GM23338 (cell line): ENCODE measurements around the gene FYB2.

Source experiments
- CREB1 ChIP-seq: fragments of 250-450 bp; sonication (Bioruptor Pico); IDR thresholded peaks from 2 replicates; pipeline ENCODE4 v1.5.0; 2020; ENCODE audit warnings: low read depth, mild to moderate bottlenecking, moderate library complexity
- EZH2 ChIP-seq: fragments of 200-600 bp; sonication (generic); IDR thresholded peaks from one replicate; pipeline ENCODE4 v1.8.0; 2017; ENCODE audit warnings: antibody characterized with exemption, mild to moderate bottlenecking, low read depth; ENCODE audit not compliant: unreplicated experiment
- EZH2phosphoT487 ChIP-seq: fragments of 200-600 bp; sonication (generic); IDR thresholded peaks from one replicate; pipeline ENCODE4 v1.8.1; 2018; ENCODE audit warnings: antibody characterized with exemption; ENCODE audit not compliant: unreplicated experiment
- JUNB ChIP-seq: IDR thresholded peaks from one replicate; pipeline ENCODE4 v1.6.1; 2016; ENCODE audit warnings: antibody characterized with exemption; ENCODE audit not compliant: unreplicated experiment
- POLR2AphosphoS5 ChIP-seq: IDR thresholded peaks from 2 replicates; pipeline ENCODE4 v1.6.1; 2016; ENCODE audit warnings: antibody characterized with exemption, low read depth
- STAT1 ChIP-seq: IDR thresholded peaks from one replicate; pipeline ENCODE4 v1.6.1; 2016; ENCODE audit warnings: antibody characterized with exemption; ENCODE audit not compliant: unreplicated experiment
- ZNF114 ChIP-seq: fragments of 250-450 bp; sonication (Bioruptor Pico); IDR thresholded peaks from 2 replicates; pipeline ENCODE4 v1.5.0; 2020; ENCODE audit warnings: mild to moderate bottlenecking, moderate library complexity
- ZNF331 ChIP-seq: fragments of 250-450 bp; sonication (Bioruptor Pico); IDR thresholded peaks from 2 replicates; pipeline ENCODE4 v1.5.0; 2020; ENCODE audit warnings: low read depth, mild to moderate bottlenecking, moderate library complexity
- TF ChIP-seq, protein P1 (sequence below), 2 experiments: fragments of 200-600 bp in 1 of 2; sonication (generic) in 1 of 2; conservative IDR thresholded peaks; 2 replicates each; pipeline versions ENCODE4 v1.5.1 to v1.6.1; 2016 to 2017; ENCODE audit warnings: antibody characterized with exemption in 2 of 2, low read depth in 2 of 2, mild to moderate bottlenecking in 2 of 2, moderate library complexity in 1 of 2
- TF ChIP-seq, protein P2 (sequence below): IDR thresholded peaks from one replicate; pipeline ENCODE4 v1.6.1; 2018; ENCODE audit warnings: antibody characterized with exemption; ENCODE audit not compliant: unreplicated experiment
- TF ChIP-seq, protein P3 (sequence below): IDR thresholded peaks from 2 replicates; pipeline ENCODE4 v1.6.1; 2016; ENCODE audit warnings: antibody characterized with exemption

DNA sequence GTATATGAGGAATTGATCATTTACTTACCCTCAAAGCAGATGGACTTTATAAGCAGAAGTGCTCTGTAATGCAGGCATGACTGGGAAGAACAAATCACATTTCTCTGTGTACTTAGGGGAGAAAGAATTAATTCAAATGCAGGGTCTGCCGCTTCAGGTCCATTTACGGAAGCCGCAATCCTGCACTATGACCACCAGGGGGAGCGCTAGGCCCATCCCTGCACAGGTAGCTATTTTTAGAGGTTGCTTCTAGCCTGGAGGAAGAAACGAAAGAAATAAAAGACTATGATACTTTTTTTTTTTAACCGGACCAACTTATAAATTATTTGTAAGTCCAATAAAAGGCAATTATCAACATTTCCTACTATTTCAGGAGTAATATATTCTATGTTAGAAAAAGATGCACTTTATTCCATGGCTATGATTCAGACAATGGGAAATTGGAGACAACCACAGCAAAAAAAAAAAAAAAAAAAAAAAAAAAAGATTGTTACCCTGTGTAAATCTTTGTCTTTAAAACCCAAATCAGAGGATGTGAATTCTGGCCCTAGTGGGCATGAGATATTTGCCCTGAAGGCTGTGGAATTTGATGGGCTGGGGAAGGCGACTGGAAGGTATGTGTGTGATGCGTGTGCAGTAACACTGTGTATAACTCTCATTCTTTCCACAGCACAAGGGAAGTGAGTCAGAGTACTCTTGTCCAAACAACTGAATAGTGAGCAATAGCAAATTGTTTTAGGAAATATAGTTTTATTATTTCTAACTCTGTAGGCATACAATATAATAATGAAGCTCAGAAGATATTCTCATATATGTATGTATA is 12.9 kb upstream of the FYB2 start:
- TF ChIP-seq, protein P1, sequence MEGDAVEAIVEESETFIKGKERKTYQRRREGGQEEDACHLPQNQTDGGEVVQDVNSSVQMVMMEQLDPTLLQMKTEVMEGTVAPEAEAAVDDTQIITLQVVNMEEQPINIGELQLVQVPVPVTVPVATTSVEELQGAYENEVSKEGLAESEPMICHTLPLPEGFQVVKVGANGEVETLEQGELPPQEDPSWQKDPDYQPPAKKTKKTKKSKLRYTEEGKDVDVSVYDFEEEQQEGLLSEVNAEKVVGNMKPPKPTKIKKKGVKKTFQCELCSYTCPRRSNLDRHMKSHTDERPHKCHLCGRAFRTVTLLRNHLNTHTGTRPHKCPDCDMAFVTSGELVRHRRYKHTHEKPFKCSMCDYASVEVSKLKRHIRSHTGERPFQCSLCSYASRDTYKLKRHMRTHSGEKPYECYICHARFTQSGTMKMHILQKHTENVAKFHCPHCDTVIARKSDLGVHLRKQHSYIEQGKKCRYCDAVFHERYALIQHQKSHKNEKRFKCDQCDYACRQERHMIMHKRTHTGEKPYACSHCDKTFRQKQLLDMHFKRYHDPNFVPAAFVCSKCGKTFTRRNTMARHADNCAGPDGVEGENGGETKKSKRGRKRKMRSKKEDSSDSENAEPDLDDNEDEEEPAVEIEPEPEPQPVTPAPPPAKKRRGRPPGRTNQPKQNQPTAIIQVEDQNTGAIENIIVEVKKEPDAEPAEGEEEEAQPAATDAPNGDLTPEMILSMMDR (conservative IDR thresholded peaks at IDR 0.05; ENCODE audit: low read depth in 2 of 2): peak; percentile 95 to 98
- TF ChIP-seq, protein P2, sequence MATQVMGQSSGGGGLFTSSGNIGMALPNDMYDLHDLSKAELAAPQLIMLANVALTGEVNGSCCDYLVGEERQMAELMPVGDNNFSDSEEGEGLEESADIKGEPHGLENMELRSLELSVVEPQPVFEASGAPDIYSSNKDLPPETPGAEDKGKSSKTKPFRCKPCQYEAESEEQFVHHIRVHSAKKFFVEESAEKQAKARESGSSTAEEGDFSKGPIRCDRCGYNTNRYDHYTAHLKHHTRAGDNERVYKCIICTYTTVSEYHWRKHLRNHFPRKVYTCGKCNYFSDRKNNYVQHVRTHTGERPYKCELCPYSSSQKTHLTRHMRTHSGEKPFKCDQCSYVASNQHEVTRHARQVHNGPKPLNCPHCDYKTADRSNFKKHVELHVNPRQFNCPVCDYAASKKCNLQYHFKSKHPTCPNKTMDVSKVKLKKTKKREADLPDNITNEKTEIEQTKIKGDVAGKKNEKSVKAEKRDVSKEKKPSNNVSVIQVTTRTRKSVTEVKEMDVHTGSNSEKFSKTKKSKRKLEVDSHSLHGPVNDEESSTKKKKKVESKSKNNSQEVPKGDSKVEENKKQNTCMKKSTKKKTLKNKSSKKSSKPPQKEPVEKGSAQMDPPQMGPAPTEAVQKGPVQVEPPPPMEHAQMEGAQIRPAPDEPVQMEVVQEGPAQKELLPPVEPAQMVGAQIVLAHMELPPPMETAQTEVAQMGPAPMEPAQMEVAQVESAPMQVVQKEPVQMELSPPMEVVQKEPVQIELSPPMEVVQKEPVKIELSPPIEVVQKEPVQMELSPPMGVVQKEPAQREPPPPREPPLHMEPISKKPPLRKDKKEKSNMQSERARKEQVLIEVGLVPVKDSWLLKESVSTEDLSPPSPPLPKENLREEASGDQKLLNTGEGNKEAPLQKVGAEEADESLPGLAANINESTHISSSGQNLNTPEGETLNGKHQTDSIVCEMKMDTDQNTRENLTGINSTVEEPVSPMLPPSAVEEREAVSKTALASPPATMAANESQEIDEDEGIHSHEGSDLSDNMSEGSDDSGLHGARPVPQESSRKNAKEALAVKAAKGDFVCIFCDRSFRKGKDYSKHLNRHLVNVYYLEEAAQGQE: no peak
- TF ChIP-seq JUNB: no peak
- TF ChIP-seq EZH2: no peak
- no peak for TF ChIP-seq POLR2AphosphoS5
- TF ChIP-seq, protein P3, sequence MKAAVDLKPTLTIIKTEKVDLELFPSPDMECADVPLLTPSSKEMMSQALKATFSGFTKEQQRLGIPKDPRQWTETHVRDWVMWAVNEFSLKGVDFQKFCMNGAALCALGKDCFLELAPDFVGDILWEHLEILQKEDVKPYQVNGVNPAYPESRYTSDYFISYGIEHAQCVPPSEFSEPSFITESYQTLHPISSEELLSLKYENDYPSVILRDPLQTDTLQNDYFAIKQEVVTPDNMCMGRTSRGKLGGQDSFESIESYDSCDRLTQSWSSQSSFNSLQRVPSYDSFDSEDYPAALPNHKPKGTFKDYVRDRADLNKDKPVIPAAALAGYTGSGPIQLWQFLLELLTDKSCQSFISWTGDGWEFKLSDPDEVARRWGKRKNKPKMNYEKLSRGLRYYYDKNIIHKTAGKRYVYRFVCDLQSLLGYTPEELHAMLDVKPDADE: no peak
- no peak for TF ChIP-seq EZH2phosphoT487
- TF ChIP-seq CREB1 (CRISPR knock-in tag): no peak
- no peak for TF ChIP-seq ZNF331
- no peak for TF ChIP-seq STAT1
- no peak for TF ChIP-seq ZNF114
